ENCODE measurements around the gene STX8.

GRCh38 chr17:9557857-9558256, 17.8 kb downstream of the STX8 start:
- TF ChIP-seq CTCF (IDR thresholded peaks at IDR 0.05) (no peak), POLR2A (IDR thresholded peaks at IDR 0.05) (no peak)

All from vagina (tissue), 2 donors.